ENCODE results near the gene PHF23. TPM values are rescaled to one million over a fixed set of nuclear protein-coding genes. Genes with fewer than 3 reads are reported as not detected.

PHF23 gene
- total RNA-seq, 4 donors from 2014 or later, result 9.7 to 68.1 (median 29.7) TPM

- Histone ChIP-seq H3K4me3 (no peak overlapping the region), H3K36me3 (no peaks in the 10 kb centered on the region), H3K27ac (no peak overlapping the region), H3K27me3 (no peaks in the 10 kb centered on the region), H3K4me1 (no peaks in the 10 kb centered on the region), H3K9me3 (no peaks in the 10 kb centered on the region)
- DNase-seq, result no peak
- no peak for TF ChIP-seq POLR2A (IDR thresholded peaks at IDR 0.05)
- no peak for TF ChIP-seq CTCF (IDR thresholded peaks at IDR 0.05)
- intact Hi-C loops (cut with DNase I; ENCODE audit: low total_unique reads), result no loop called here
Measured at GRCh38 chr17:7224110-7224509, 15.1 kb downstream of the PHF23 start.

- no peaks in the 10 kb centered on the region for H3K9me3 ChIP-seq
- H3K27ac ChIP-seq, result no peak overlapping the region
- DNase-seq, result no peak
- no peak for TF ChIP-seq CTCF (IDR thresholded peaks at IDR 0.05)
- no peak for TF ChIP-seq POLR2A (IDR thresholded peaks at IDR 0.05)
- no peaks in the 10 kb centered on the region for H3K36me3 ChIP-seq
- no peak overlapping the region for H3K4me3 ChIP-seq
- no peaks in the 10 kb centered on the region for H3K27me3 ChIP-seq
- peaks cover 0 to 1% of the 10 kb centered on the region in 2 donors for H3K4me1 ChIP-seq
- intact Hi-C loops (cut with DNase I; ENCODE audit: low total_unique reads), result no loop called here
Measured at GRCh38 chr17:7223375-7223774, 15.9 kb downstream of the PHF23 start.

- Histone ChIP-seq H3K9me3 (no peaks in the 10 kb centered on the region), H3K4me1 (peaks cover 0 to 5% of the 10 kb centered on the region in 2 donors), H3K4me3 (no peak overlapping the region), H3K36me3 (no peaks in the 10 kb centered on the region), H3K27me3 (no peaks in the 10 kb centered on the region), H3K27ac (no peak overlapping the region)
- no peak for DNase-seq
- TF ChIP-seq CTCF (IDR thresholded peaks at IDR 0.05) (no peak), POLR2A (IDR thresholded peaks at IDR 0.05) (no peak)
- intact Hi-C loops (cut with DNase I; ENCODE audit: low total_unique reads), result no loop called here
Measured at GRCh38 chr17:7222972-7223292, 16.3 kb downstream of the PHF23 start.

- Histone ChIP-seq H3K36me3 (no peaks in the 10 kb centered on the region), H3K9me3 (no peaks in the 10 kb centered on the region), H3K27me3 (no peaks in the 10 kb centered on the region), H3K27ac (no peak overlapping the region), H3K4me1 (peaks cover 0 to 5% of the 10 kb centered on the region in 2 donors), H3K4me3 (no peak overlapping the region)
- intact Hi-C loops (cut with DNase I; ENCODE audit: low total_unique reads), result no loop called here
- TF ChIP-seq CTCF (IDR thresholded peaks at IDR 0.05) (no peak), POLR2A (IDR thresholded peaks at IDR 0.05) (no peak)
- peak in 1 of 2 donors; percentile 25 for DNase-seq
Measured at GRCh38 chr17:7222093-7222971, 16.9 kb downstream of the PHF23 start.

GRCh38 chr17:7221278-7222092, 17.8 kb downstream of the PHF23 start:
- no peaks in the 10 kb centered on the region for H3K36me3 ChIP-seq
- TF ChIP-seq POLR2A (IDR thresholded peaks at IDR 0.05), result no peak
- peaks cover 0 to 5% of the 10 kb centered on the region in 2 donors for H3K4me1 ChIP-seq
- peak overlapping the region; percentile 92 to 97 for H3K27ac ChIP-seq
- H3K27me3 ChIP-seq, result no peaks in the 10 kb centered on the region
- peak in 1 of 2 donors; percentile 18 for DNase-seq
- no peak overlapping the region for H3K4me3 ChIP-seq
- intact Hi-C loops (cut with DNase I; ENCODE audit: low total_unique reads), result no loop called here
- H3K9me3 ChIP-seq, result no peaks in the 10 kb centered on the region
